Forelimb muscle (tissue), 1 donor: Measurements from ENCODE around the gene ELAPOR1. TPM values are rescaled to one million over a fixed set of nuclear protein-coding genes. Genes with fewer than 3 reads are reported as not detected.
A peak's percentile ranks its signal among the peaks of the same experiment; 100 is the strongest.
"Not testable (repeated sequence)": the region's sequence is repeated elsewhere in the genome, so short reads cannot be mapped to it uniquely, and the experiment has no call there.

ENCODE experiments used
- DNase-seq: peaks from one replicate; pipeline ENCODE4 v3.0.0-alpha.2; 2013; ENCODE audit warnings: low read depth
- polyA plus RNA-seq: library from polyadenylated mRNA; unstranded; fragments of 120-200 nt; gene quantifications from one replicate; pipeline ENCODE4 v1.2.1, GENCODE V29; 2013; ENCODE audit not compliant: insufficient read length

The ELAPOR1 gene
- polyA plus RNA-seq, 1 donor: 0.40 TPM

DNA sequence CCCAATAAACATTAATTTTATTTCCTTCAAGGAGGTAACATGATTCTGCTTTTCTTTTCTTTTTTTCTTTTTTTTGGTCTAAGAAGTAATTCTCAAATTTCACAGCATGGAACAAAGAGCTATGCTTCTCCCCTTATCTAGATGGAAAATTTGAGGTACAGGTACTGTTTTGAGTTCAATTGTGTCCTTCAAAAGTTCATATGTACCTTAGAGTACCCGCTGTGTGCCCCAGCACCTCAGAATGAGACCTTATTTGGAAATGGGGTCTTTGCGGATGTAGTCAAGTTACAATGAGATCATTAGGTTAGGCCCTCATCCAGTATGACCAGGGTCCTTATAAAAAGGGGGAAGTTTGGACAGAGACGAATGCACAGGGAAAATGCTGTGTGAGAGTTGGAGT is 22.0 kb downstream of the ELAPOR1 start:
- DNase-seq: no peak

- no peak for DNase-seq
These were observed 22.9 kb downstream of the ELAPOR1 start for GRCh38 chr1:109136766-109137165.

GRCh38 chr1:109137958-109138357 is 24.0 kb downstream of the ELAPOR1 start:
- DNase-seq: no peak

- no peak for DNase-seq
These were observed 24.4 kb downstream of the ELAPOR1 start for GRCh38 chr1:109138358-109138757.

DNA sequence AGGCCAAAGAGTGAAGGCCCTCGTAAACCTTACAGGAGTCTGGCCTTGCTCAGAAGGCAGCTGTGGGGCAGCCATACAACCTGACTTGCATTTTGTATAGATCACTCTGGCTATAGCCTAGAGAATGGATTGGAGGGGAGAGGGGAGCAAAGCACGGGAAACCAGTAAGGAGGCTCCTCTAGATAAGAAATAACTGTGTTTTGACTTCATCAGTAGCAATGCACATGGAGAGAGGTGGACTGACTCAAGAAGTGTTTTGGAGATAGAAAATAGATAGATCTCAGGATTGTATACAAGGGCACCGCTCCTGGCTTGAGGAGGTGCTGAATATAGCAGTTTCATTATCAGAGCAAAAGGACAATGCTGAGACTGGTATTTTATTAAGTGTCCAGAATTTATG is 26.5 kb downstream of the ELAPOR1 start:
- no peak for DNase-seq

GRCh38 chr1:109142260-109142659 is 28.3 kb downstream of the ELAPOR1 start:
- no peak for DNase-seq

DNA sequence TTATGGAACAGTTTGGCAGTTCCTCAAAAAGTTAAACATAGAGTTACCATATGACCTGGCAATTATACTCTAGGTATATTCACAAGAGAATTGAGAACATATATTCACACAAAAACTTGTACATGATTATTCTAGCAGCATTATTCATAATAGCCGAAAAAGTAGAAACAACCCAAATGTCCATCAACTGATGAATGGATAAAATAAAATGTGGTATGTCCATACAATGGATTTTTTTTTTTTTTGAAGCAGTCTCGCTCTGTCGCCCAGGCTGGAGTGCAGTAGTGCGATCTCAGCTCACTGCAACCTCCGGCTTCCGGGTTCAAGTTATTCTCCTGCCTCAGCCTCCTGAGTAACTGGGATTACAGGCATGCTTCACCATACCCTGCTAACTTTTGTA is 28.8 kb downstream of the ELAPOR1 start:
- not testable (repeated sequence) for DNase-seq

DNA sequence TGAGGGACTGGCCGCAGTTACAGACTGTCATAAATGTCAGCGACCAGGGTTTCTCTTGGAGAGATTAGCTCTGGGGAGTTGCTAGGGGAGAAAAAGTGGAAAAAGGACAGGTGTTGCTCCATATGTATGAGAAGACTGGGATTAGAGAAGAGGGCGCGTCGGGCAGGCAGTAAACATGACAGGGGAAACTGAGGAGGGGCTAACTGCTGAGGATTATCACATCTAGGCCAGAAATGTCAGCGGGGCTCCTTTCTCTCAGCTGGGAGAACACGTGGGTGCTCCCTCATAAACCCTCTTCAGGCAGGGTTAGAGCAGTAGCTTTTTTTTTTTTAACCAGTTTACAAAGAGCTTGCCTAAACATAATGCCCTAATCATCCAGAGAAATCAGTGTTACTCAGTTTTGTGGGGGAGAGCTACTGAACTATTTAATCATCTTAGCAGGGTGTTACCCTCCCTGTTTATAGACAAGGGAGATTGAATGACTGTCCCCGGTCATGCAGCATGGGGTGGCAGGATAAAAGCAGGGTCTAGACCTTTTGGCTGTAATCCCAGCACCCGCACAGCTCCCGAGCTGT is 35.2 kb downstream of the ELAPOR1 start:
- DNase-seq: no peak

GRCh38 chr1:109149874-109150601 is 36.1 kb downstream of the ELAPOR1 start:
- DNase-seq: no peak

DNA sequence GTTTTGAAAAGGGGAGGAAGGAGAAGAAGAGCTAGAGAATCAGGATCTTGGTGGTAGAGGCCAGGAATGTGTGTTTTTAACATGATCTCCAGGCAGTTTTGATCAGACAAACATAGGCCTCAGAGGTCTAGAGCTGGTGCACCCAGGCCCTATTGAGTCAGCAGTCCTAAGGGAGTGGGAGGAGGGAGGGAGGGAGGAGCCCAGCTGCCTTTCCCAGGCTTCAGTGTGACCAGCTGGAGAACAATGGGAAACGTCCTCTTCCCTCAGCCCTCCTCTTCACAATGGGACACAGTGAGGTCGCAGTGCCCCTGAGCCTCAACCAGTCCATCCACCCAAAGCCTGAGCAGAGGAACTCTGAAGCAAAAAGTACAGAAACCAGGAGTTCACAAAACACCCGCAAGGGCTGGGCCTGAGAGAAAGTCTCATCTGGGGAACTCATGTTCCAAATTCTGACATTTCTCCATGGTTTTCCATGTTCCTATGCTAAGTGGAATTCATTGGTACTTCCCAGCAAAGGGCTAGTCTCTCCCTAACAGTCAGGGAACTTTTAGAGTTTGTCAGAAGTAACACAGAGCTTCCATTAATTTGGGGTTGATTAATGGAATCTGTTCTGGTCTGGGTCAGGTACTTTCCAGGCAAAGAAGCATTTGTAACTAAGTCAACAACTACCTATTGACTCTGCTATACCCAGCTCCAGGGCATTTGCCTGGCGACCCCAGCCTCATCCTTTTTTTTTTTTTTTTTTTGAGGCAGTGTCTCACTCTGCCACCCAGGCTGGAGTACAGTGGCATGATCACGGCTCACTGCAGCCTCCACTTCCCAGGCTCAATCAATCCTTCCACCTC is 37.5 kb downstream of the ELAPOR1 start:
- DNase-seq: no peak

- DNase-seq: no peak
These were observed 38.3 kb downstream of the ELAPOR1 start for GRCh38 chr1:109152196-109152595.

DNA sequence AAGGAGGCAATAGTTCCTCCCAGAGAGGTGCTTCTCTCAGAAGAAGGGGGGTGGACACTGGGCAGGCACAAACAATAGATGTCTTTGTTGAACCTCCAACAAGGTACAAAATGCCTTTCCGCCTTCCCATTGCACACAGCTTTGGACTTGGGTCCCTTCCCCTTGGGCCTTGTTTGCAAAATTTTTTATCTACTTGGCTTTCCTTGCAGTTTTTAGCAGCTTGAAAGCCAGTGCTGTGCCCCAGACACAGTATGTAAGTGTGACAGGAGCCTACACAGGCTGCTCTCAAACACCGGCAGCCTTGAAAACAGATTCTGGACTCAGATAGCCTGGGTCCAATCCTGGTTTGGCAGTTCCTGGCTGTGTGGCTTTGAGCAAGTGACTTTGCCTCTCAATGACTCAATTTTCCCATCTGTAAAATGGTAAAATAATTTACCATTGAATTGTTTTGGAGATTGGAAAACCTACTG is 43.0 kb downstream of the ELAPOR1 start:
- DNase-seq: no peak

DNA sequence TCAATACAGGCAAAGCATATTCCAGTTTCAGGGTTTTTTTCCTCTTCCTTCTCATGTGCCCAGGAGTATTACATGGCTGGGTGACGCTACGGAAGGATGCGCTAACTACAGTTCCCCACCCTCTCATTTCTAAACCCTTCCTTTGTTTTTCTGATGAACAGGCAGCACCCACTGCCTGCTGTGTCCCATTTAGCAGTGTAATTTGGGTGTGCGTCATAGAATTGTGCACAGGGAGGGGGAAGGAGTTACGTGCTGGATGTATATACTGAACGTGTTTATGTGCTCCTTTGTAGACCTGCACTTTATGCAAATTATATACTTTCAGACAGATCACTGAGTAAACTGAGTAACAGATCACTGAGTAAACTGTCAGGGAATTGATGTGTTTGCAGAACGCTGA is 44.5 kb downstream of the ELAPOR1 start:
- no peak for DNase-seq

- DNase-seq: no peak
These were observed 45.4 kb downstream of the ELAPOR1 start for GRCh38 chr1:109159326-109159725.

- no peak for DNase-seq
These were observed 46.3 kb downstream of the ELAPOR1 start for GRCh38 chr1:109160071-109160840.

- peak; percentile 44 for DNase-seq
These were observed 48.1 kb downstream of the ELAPOR1 start for GRCh38 chr1:109161858-109162606.

GRCh38 chr1:109162626-109163025 is 48.7 kb downstream of the ELAPOR1 start:
- no peak for DNase-seq

DNA sequence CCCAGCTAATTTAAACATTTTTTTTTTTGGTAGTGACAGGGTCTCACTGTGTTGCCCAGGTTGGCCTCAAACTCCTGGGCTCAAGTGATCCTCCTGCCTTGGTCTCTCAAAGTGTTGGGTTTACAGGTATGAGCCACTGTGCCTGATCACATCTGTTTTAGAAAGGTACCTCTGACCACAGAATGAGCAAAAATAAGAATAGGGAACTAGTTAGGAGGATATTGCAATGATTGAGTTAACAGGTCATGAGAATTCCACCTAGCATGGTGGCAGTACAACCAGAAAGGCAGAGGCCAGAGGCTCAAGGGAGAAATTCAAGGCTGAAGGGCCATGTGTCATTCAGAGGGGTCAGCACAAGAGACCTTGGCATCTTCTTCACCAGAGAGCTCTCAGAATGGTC is 49.6 kb downstream of the ELAPOR1 start:
- DNase-seq: no peak
